Measurements from ENCODE around the gene CD2.

DNA sequence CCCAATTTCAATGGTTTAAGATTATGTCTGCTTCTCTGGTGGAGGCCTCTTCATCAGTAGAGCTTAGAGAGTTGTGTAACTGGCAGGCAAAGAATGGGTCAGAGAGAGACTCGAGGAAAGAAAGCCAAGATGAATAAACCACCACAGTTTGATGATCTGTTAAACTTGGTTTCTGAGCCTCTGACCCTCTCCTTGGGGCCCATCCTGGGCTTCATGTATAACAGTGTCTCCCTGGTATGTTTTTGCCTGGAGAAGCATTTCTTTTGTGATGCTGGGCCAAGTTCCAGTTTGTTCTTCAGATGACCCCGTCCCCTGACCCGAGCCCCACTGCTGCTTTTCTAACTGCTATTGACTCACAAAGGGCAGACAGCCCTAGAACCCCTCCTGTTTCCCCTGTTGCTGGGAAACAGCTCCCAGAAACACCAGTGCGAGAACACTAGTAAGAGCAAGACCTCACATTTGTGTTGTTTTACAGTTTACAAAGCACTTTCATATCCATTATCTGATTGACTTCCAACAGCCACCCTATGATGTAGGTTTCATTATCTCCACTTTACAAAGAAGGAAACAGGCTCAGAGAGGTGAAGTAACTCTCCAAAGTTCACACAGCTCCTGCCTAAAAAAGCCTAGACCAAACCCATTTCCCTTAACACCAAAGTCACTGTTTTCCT is 9.0 kb downstream of the CD2 start:
- TF ChIP-seq, protein P1, sequence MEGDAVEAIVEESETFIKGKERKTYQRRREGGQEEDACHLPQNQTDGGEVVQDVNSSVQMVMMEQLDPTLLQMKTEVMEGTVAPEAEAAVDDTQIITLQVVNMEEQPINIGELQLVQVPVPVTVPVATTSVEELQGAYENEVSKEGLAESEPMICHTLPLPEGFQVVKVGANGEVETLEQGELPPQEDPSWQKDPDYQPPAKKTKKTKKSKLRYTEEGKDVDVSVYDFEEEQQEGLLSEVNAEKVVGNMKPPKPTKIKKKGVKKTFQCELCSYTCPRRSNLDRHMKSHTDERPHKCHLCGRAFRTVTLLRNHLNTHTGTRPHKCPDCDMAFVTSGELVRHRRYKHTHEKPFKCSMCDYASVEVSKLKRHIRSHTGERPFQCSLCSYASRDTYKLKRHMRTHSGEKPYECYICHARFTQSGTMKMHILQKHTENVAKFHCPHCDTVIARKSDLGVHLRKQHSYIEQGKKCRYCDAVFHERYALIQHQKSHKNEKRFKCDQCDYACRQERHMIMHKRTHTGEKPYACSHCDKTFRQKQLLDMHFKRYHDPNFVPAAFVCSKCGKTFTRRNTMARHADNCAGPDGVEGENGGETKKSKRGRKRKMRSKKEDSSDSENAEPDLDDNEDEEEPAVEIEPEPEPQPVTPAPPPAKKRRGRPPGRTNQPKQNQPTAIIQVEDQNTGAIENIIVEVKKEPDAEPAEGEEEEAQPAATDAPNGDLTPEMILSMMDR (IDR thresholded peaks at IDR 0.05) = no peak
- TF ChIP-seq POLR2A (IDR thresholded peaks at IDR 0.05) = no peak
